ENCODE data around the gene PARP16.

The PARP16 gene

GRCh38 chr15:65333856-65334255 is 47.2 kb upstream of the PARP16 start:
- Histone ChIP-seq H3F3A (ENCODE audit: insufficient read depth, low read length) (no peaks in the 10 kb centered on the region), H3K4me3 (ENCODE audit: low read depth, low read length, poor library complexity, severe bottlenecking) (no peak overlapping the region), H3K9me3 (ENCODE audit: low read length) (no peaks in the 10 kb centered on the region), H3K4me2 (ENCODE audit: low read length) (no peak overlapping the region), H3K27ac (ENCODE audit: low read depth, low read length, poor library complexity, severe bottlenecking) (no peak overlapping the region), H3K36me3 (ENCODE audit: insufficient read depth, low read length) (no peaks in the 10 kb centered on the region), H3K9me2 (ENCODE audit: low read depth, low read length) (no peaks in the 10 kb centered on the region), H2AFZ (ENCODE audit: low read length) (no peak overlapping the region), H3K79me2 (ENCODE audit: insufficient read depth, low read length) (no peaks in the 10 kb centered on the region), H3K27me3 (ENCODE audit: insufficient read depth, low read length) (peaks cover 15% of the 10 kb centered on the region; the same call in 1 of the 2 replicates), H3K9ac (ENCODE audit: low read length) (no peak overlapping the region), H4K20me1 (ENCODE audit: insufficient read depth, low read length) (no peaks in the 10 kb centered on the region), H3K4me1 (ENCODE audit: insufficient read depth, low read length, severe bottlenecking) (peaks cover 10% of the 10 kb centered on the region)
- no peak for TF ChIP-seq EZH2 (IDR thresholded peaks at IDR 0.05; ENCODE audit: borderline replicate concordance, low read length)
- TF ChIP-seq, protein P1, sequence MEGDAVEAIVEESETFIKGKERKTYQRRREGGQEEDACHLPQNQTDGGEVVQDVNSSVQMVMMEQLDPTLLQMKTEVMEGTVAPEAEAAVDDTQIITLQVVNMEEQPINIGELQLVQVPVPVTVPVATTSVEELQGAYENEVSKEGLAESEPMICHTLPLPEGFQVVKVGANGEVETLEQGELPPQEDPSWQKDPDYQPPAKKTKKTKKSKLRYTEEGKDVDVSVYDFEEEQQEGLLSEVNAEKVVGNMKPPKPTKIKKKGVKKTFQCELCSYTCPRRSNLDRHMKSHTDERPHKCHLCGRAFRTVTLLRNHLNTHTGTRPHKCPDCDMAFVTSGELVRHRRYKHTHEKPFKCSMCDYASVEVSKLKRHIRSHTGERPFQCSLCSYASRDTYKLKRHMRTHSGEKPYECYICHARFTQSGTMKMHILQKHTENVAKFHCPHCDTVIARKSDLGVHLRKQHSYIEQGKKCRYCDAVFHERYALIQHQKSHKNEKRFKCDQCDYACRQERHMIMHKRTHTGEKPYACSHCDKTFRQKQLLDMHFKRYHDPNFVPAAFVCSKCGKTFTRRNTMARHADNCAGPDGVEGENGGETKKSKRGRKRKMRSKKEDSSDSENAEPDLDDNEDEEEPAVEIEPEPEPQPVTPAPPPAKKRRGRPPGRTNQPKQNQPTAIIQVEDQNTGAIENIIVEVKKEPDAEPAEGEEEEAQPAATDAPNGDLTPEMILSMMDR (IDR thresholded peaks at IDR 0.05; ENCODE audit: low read length): no peak

DNA sequence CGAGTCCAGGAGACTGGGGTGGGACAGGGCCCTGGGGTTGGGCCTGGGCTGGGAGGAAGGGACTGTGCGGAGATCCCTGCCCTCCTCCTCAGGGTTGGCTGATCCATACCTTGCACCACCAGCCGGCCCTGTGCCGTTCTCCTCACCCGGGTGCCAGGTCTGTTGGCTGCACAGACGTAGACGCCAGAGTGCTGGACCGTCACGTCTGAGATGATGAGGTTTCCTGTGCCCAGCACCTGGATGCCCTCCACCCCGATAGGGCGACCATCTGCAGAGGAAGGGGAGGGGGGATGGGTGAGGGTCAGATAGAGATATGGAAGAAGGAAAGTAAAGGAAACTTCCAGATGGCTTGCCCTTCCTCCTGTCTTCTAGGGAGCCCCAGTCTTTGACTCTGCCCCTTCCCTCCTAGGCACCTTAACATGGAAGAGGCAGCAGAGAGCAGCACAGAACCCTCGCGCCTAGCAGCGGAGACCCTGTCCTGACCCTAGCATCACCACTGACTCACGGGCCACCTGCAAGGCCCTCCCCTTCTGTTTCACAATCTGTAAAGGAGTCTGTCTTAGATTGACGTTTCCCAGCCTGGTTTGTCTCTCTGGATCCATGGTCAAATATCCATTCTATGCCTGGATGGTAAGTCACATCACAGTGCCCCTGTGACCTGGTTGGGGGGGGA is 46.6 kb upstream of the PARP16 start:
- no peak overlapping the region for H3K27ac ChIP-seq (ENCODE audit: low read depth, low read length, poor library complexity, severe bottlenecking)
- no peaks in the 10 kb centered on the region for H4K20me1 ChIP-seq (ENCODE audit: insufficient read depth, low read length)
- no peaks in the 10 kb centered on the region for H3K9me3 ChIP-seq (ENCODE audit: low read length)
- H2AFZ ChIP-seq (ENCODE audit: low read length): no peak overlapping the region
- no peak overlapping the region for H3K9ac ChIP-seq (ENCODE audit: low read length)
- H3K79me2 ChIP-seq (ENCODE audit: insufficient read depth, low read length): no peaks in the 10 kb centered on the region
- TF ChIP-seq EZH2 (IDR thresholded peaks at IDR 0.05; ENCODE audit: borderline replicate concordance, low read length): no peak
- TF ChIP-seq, protein P1 (IDR thresholded peaks at IDR 0.05; ENCODE audit: low read length): no peak
- H3K9me2 ChIP-seq (ENCODE audit: low read depth, low read length): no peaks in the 10 kb centered on the region
- H3K36me3 ChIP-seq (ENCODE audit: insufficient read depth, low read length): no peaks in the 10 kb centered on the region
- H3K27me3 ChIP-seq (ENCODE audit: insufficient read depth, low read length): peaks cover 15% of the 10 kb centered on the region; the same call in 1 of the 2 replicates
- H3K4me3 ChIP-seq (ENCODE audit: low read depth, low read length, poor library complexity, severe bottlenecking): no peak overlapping the region
- no peaks in the 10 kb centered on the region for H3F3A ChIP-seq (ENCODE audit: insufficient read depth, low read length)
- H3K4me2 ChIP-seq (ENCODE audit: low read length): no peak overlapping the region
- H3K4me1 ChIP-seq (ENCODE audit: insufficient read depth, low read length, severe bottlenecking): peaks cover 10% of the 10 kb centered on the region

GRCh38 chr15:65332391-65333147 is 45.9 kb upstream of the PARP16 start:
- H3K9ac ChIP-seq (ENCODE audit: low read length): no peak overlapping the region
- no peak overlapping the region for H3K4me3 ChIP-seq (ENCODE audit: low read depth, low read length, poor library complexity, severe bottlenecking)
- H2AFZ ChIP-seq (ENCODE audit: low read length): no peak overlapping the region
- peaks cover 15% of the 10 kb centered on the region; the same call in 1 of the 2 replicates for H3K27me3 ChIP-seq (ENCODE audit: insufficient read depth, low read length)
- TF ChIP-seq, protein P1 (IDR thresholded peaks at IDR 0.05; ENCODE audit: low read length): no peak
- no peak for TF ChIP-seq EZH2 (IDR thresholded peaks at IDR 0.05; ENCODE audit: borderline replicate concordance, low read length)
- no peak overlapping the region for H3K4me2 ChIP-seq (ENCODE audit: low read length)
- H3K79me2 ChIP-seq (ENCODE audit: insufficient read depth, low read length): no peaks in the 10 kb centered on the region
- peaks cover 10% of the 10 kb centered on the region for H3K4me1 ChIP-seq (ENCODE audit: insufficient read depth, low read length, severe bottlenecking)
- no peaks in the 10 kb centered on the region for H3F3A ChIP-seq (ENCODE audit: insufficient read depth, low read length)
- no peaks in the 10 kb centered on the region for H3K9me3 ChIP-seq (ENCODE audit: low read length)
- H3K36me3 ChIP-seq (ENCODE audit: insufficient read depth, low read length): no peaks in the 10 kb centered on the region
- H3K9me2 ChIP-seq (ENCODE audit: low read depth, low read length): no peaks in the 10 kb centered on the region
- no peaks in the 10 kb centered on the region for H4K20me1 ChIP-seq (ENCODE audit: insufficient read depth, low read length)
- H3K27ac ChIP-seq (ENCODE audit: low read depth, low read length, poor library complexity, severe bottlenecking): no peak overlapping the region
